Endothelial cell of umbilical vein (primary cell): Measurements from ENCODE around the gene NRF1. TPM values are rescaled to one million over a fixed set of nuclear protein-coding genes. Genes with fewer than 3 reads are reported as not detected.

ENCODE experiments used
- BruUV-seq: library from RNA; stranded (reverse); fragments of 400-500 nt; replicated peaks from 2 replicates; lab custom pipeline; 2021; lab: Mats Ljungman, UMichigan
- CTCF ChIA-PET: fragments of 300-600, 350-600 bp; sonication (Branson Sonifier 250); formaldehyde crosslinking; loops from one replicate; lab custom pipeline; 2021; ENCODE audit warnings: antibody characterized with exemption, inconsistent platforms; lab: Charles Lee
- POLR2A ChIA-PET: fragments of 300-600, 350-600 bp; sonication (Branson Sonifier 250); formaldehyde crosslinking; loops from one replicate; lab custom pipeline; 2021; ENCODE audit warnings: antibody characterized with exemption, inconsistent platforms; lab: Charles Lee
- DNase-seq: peaks from one replicate; pipeline ENCODE4 v3.0.0-alpha.2; 2011; ENCODE audit warnings: low read depth, low spot score
- FAIRE-seq: peaks from 2 replicates; lab custom pipeline; 2011; peaks lifted over from hg19 to GRCh38; lab: Jason Lieb, UNC
- H2AFZ ChIP-seq: 2 replicates; pipeline ENCODE4 v1.6.0; 2012; ENCODE audit warnings: low read depth, low read length, control low read depth, inconsistent platforms
- H3K27ac ChIP-seq: 2 replicates; pipeline ENCODE4 v1.5.1; 2011; ENCODE audit warnings: low read depth, mild to moderate bottlenecking, control low read depth, low read length, moderate library complexity; ENCODE audit not compliant: insufficient read depth
- H3K27me3 ChIP-seq, 2 experiments: 2 replicates each; pipeline versions ENCODE4 v1.6.0 to v1.6.1; 2011; ENCODE audit warnings: low read length in 2 of 2, mixed read lengths in 1 of 2; ENCODE audit not compliant: control insufficient read depth in 2 of 2, insufficient read depth in 2 of 2
- H3K36me3 ChIP-seq, 2 experiments: 2 replicates in 1 of 2; 3 replicates in 1 of 2; pipeline ENCODE4 v1.5.1; 2011; ENCODE audit warnings: low read length in 2 of 2, mild to moderate bottlenecking in 1 of 2, moderate library complexity in 1 of 2; ENCODE audit not compliant: control insufficient read depth in 2 of 2, insufficient read depth in 2 of 2; ENCODE audit errors: extremely low read depth in 1 of 2
- H3K4me1 ChIP-seq: 3 replicates; pipeline ENCODE4 v1.5.1; 2011; ENCODE audit warnings: mild to moderate bottlenecking, low read length; ENCODE audit not compliant: control insufficient read depth, insufficient read depth; ENCODE audit errors: extremely low read depth
- H3K4me2 ChIP-seq: 2 replicates; pipeline ENCODE4 v1.6.1; 2011; ENCODE audit warnings: low read length, control low read depth, mixed read lengths; ENCODE audit not compliant: insufficient read depth
- H3K4me3 ChIP-seq, 3 experiments: fragments of 200-600 bp in 1 of 3; sonication (generic), shearing (Covaris generic) in 1 of 3; replicated peaks in 1 of 3; 2 replicates each; pipeline ENCODE4 v1.5.1; 2011 to 2016; ENCODE audit warnings: control low read depth in 3 of 3, low read length in 3 of 3, mild to moderate bottlenecking in 2 of 3, inconsistent platforms in 1 of 3, low read depth in 1 of 3, moderate library complexity in 1 of 3; ENCODE audit not compliant: insufficient read depth in 1 of 3
- H3K79me2 ChIP-seq: 2 replicates; pipeline ENCODE4 v1.6.0; 2012; ENCODE audit warnings: low read length, inconsistent platforms; ENCODE audit not compliant: control insufficient read depth, insufficient read depth
- H3K9ac ChIP-seq: replicated peaks from 2 replicates; pipeline ENCODE3; 2011; ENCODE audit warnings: low read length, control low read depth; ENCODE audit not compliant: insufficient read depth; ENCODE audit errors: extremely low read depth
- H3K9me1 ChIP-seq: replicated peaks from 3 replicates; pipeline ENCODE4 v1.6.0; 2011; ENCODE audit warnings: mild to moderate bottlenecking, low read length; ENCODE audit not compliant: control insufficient read depth, insufficient read depth; ENCODE audit errors: extremely low read depth
- H3K9me3 ChIP-seq: replicated peaks from 2 replicates; pipeline ENCODE4 v1.5.1; 2012; ENCODE audit warnings: low read length, inconsistent platforms; ENCODE audit not compliant: control insufficient read depth, insufficient read depth
- H4K20me1 ChIP-seq: replicated peaks from 2 replicates; pipeline ENCODE3; 2011; ENCODE audit warnings: mild to moderate bottlenecking, low read length; ENCODE audit not compliant: control insufficient read depth, insufficient read depth; ENCODE audit errors: extremely low read depth
- CTCF ChIP-seq, 2 donors: IDR thresholded peaks; 1 replicate in 1 of 2; 2 replicates in 1 of 2; pipeline ENCODE4 v1.5.1; 2011; ENCODE audit warnings: low read length in 2 of 2, mild to moderate bottlenecking in 2 of 2, moderate library complexity in 2 of 2, control low read depth in 1 of 2, inconsistent platforms in 1 of 2, low read depth in 1 of 2; ENCODE audit not compliant: insufficient read depth in 1 of 2; ENCODE audit errors: extremely low read depth in 1 of 2
- EZH2 ChIP-seq: IDR thresholded peaks from 2 replicates; pipeline ENCODE4 v1.6.1; 2012; ENCODE audit warnings: borderline replicate concordance, low read depth, mild to moderate bottlenecking, moderate library complexity, low read length, inconsistent platforms; ENCODE audit not compliant: severe bottlenecking
- FOS ChIP-seq: IDR thresholded peaks from 2 replicates; pipeline ENCODE4 v1.6.1; 2011; ENCODE audit warnings: mild to moderate bottlenecking, low read length, moderate library complexity, borderline replicate concordance; ENCODE audit not compliant: insufficient read depth
- GATA2 ChIP-seq: IDR thresholded peaks from 2 replicates; pipeline ENCODE4 v1.7.0; 2011; ENCODE audit warnings: low read depth, mild to moderate bottlenecking, moderate library complexity, mixed read lengths, low read length; ENCODE audit not compliant: insufficient read length, insufficient read depth
- JUN ChIP-seq: IDR thresholded peaks from 2 replicates; pipeline ENCODE4 v1.6.1; 2011; ENCODE audit warnings: borderline replicate concordance, low read depth; ENCODE audit not compliant: insufficient read length, insufficient read depth
- MAX ChIP-seq: IDR thresholded peaks from 2 replicates; pipeline ENCODE4 v1.6.1; 2011; ENCODE audit not compliant: insufficient read depth, insufficient read length
- MYC ChIP-seq: IDR thresholded peaks from one replicate; pipeline ENCODE4 v1.6.1; 2011; ENCODE audit warnings: mild to moderate bottlenecking, low read depth, low read length
- POLR2A ChIP-seq: IDR thresholded peaks from 2 replicates; pipeline ENCODE4 v1.6.1; 2012; ENCODE audit warnings: low read depth, mild to moderate bottlenecking, control low read depth, low read length
- POLR2AphosphoS5 ChIP-seq: IDR thresholded peaks from 2 replicates; pipeline ENCODE4 v1.6.1; 2012; ENCODE audit warnings: low read depth, mild to moderate bottlenecking, control low read depth, low read length, moderate library complexity; ENCODE audit not compliant: insufficient read depth
- dilution Hi-C: fragments of 300-500 bp; cut with MboI; formaldehyde crosslinking; loops from one replicate; pipeline ENCODE4 v1.15.0; 2019; ENCODE audit warnings: low sequenced_read_pairs; ENCODE audit not compliant: extremely low pct_ligation_motif_present
- intact Hi-C: fragments of 100-400 bp; cut with micrococcal nuclease; formaldehyde crosslinking; loops from one replicate; pipeline ENCODE4 v1.10.0; 2022
- polyA plus RNA-seq, 4 experiments: library from polyadenylated mRNA; depleted of rRNA in 3 of 4; stranded (reverse) in 3 of 4; unstranded in 1 of 4; fragments of >200 nt; gene quantifications; 2 replicates each; pipeline versions ENCODE4 v1.2.1 to v1.2.3, GENCODE V29; 2011 to 2012; ENCODE audit warnings: missing spikeins in 1 of 4
- total RNA-seq: library from RNA; stranded (reverse); gene quantifications from 2 replicates; pipeline ENCODE4 v1.2.3, GENCODE V29; 2021

Gene NRF1
- total and polyA plus RNA-seq, 2 donors (not counting 3 experiments of a cell fraction or from before 2014, with no cell fraction given): 14.6 to 20.3 TPM

- ChIA-PET POLR2A (no interaction called here), CTCF (no interaction called here)
- no peaks in the 10 kb centered on the region for H3K4me1 ChIP-seq
- H3K9me3 ChIP-seq: no peaks in the 10 kb centered on the region
- FAIRE-seq (no peak), DNase-seq (no peak)
- intact Hi-C loops (no loop called here), dilution Hi-C loops (no loop called here)
- TF ChIP-seq GATA2: no peak
- no peak for TF ChIP-seq CTCF (IDR thresholded peaks at IDR 0.05; ENCODE audit: extremely low read depth in 1 of 2, insufficient read depth in 1 of 2, low read depth in 1 of 2, low read length in 2 of 2)
- TF ChIP-seq JUN: no peak
- no peak for TF ChIP-seq POLR2AphosphoS5
- no peak for TF ChIP-seq EZH2
- no peak for TF ChIP-seq POLR2A
- no peak for TF ChIP-seq FOS
- TF ChIP-seq MAX: no peak
- TF ChIP-seq MYC: no peak
- H3K4me2 ChIP-seq: no peak overlapping the region
- no TSS peak for BruUV-seq
- H2AFZ ChIP-seq: no peak overlapping the region
- peaks cover 0 to 3% of the 10 kb centered on the region in 2 experiments for H3K27me3 ChIP-seq
- no peak overlapping the region for H3K27ac ChIP-seq
- H3K9me1 ChIP-seq: no peaks in the 10 kb centered on the region
- no peaks in the 10 kb centered on the region for H3K36me3 ChIP-seq
- no peaks in the 10 kb centered on the region for H3K79me2 ChIP-seq
- H3K4me3 ChIP-seq: no peak overlapping the region
- no peaks in the 10 kb centered on the region for H4K20me1 ChIP-seq
- H3K9ac ChIP-seq: no peak overlapping the region
These were observed 192.8 kb downstream of the NRF1 start for GRCh38 chr7:129804111-129804889.
